Adrenal gland (tissue), 5 donors: ENCODE results near the gene PPP1R17.

Source experiments
- POLR2A ChIP-seq, 2 donors: fragments of 450-650 bp; IDR thresholded peaks; one replicate each; pipeline ENCODE4 v1.6.1; 2017; ENCODE audit warnings: antibody characterized with exemption in 2 of 2, mild to moderate bottlenecking in 2 of 2, moderate library complexity in 1 of 2
- TF ChIP-seq, protein P1 (sequence below), 6 experiments: fragments of 450-650 bp in 4 of 6; fragments of 200-600 bp in 2 of 6; sonication (generic) in 1 of 6; IDR thresholded peaks; 1 replicate in 5 of 6; 2 replicates in 1 of 6; pipeline versions ENCODE4 v1.5.1 to v1.8.0; 2016 to 2021; ENCODE audit warnings: antibody characterized with exemption in 6 of 6, mild to moderate bottlenecking in 2 of 6, moderate library complexity in 1 of 6
- donor health status: DM: no; HTN: no; CAD: no.

DNA sequence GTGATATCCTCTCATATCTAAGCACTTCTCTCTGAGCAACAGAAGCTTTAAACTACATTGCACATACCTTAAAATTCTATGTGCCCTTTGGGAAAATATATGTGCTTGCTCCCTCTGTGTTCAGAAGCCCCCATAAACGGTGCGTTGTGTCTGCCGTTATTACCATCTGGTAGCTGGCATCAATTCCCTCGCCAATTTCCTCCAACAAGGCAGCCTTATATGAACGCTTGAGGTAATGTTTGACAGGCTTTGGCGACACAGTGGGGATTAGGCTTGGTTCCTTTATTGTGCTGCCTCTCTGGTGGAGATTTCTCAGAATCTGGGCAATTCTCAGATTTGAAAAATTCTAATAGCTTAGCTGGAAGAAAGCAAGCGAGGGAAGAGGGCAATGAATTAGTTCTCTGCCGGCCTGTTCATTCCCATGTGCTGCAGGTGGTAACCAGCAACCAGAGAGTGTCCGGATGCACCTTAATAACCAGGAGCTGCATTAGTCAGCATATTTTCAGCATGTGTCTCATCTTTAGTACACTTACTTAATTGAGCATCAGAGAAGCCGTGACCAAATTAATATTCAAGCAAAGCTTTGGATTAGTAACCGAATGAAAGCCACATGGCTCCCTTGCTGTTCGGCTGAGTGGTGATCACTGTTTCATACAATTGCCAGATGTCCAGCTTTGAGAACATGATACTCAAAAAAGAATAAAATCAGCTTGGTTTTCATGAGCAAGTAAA is 7.3 kb upstream of the PPP1R17 start:
- TF ChIP-seq, protein P1, sequence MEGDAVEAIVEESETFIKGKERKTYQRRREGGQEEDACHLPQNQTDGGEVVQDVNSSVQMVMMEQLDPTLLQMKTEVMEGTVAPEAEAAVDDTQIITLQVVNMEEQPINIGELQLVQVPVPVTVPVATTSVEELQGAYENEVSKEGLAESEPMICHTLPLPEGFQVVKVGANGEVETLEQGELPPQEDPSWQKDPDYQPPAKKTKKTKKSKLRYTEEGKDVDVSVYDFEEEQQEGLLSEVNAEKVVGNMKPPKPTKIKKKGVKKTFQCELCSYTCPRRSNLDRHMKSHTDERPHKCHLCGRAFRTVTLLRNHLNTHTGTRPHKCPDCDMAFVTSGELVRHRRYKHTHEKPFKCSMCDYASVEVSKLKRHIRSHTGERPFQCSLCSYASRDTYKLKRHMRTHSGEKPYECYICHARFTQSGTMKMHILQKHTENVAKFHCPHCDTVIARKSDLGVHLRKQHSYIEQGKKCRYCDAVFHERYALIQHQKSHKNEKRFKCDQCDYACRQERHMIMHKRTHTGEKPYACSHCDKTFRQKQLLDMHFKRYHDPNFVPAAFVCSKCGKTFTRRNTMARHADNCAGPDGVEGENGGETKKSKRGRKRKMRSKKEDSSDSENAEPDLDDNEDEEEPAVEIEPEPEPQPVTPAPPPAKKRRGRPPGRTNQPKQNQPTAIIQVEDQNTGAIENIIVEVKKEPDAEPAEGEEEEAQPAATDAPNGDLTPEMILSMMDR (IDR thresholded peaks at IDR 0.05) = no peak
- TF ChIP-seq POLR2A (IDR thresholded peaks at IDR 0.05) = no peak
